CD4-positive, alpha-beta T cell treated with Interleukin-15 for 1 hour (primary cell): ENCODE measurements around the gene HDAC4.
"Not testable (repeated sequence)": the region's sequence is repeated elsewhere in the genome, so short reads cannot be mapped to it uniquely, and the experiment has no call there.

Experiments
- DNase-seq: peaks from one replicate; pipeline ENCODE4 v3.0.0-alpha.2; 2020

HDAC4 gene

GRCh38 chr2:239069362-239070333, 331.2 kb downstream of the HDAC4 start:
- DNase-seq = not testable (repeated sequence)

DNA sequence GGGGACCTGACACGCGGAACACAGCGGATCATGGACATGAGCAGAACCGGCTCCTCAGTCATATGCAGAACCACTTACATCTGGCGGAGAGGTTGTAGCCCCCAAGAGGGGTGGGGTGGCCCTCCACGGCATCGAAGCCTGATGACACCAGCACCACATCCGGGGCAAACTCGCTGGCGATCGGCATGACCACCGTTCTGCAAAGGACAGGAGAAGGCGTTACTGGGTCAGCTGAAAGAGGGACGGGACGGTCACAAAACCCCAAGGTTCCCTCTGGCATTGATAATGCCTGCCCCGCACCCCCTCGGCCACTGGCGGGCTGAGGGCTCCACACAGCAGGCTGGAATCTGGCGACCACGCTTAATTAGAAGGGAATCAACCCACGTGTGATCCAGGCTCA, 332.4 kb downstream of the HDAC4 start:
- DNase-seq = no peak

- no peak for DNase-seq
Observed at GRCh38 chr2:239067196-239067865, 333.5 kb downstream of the HDAC4 start.

DNA sequence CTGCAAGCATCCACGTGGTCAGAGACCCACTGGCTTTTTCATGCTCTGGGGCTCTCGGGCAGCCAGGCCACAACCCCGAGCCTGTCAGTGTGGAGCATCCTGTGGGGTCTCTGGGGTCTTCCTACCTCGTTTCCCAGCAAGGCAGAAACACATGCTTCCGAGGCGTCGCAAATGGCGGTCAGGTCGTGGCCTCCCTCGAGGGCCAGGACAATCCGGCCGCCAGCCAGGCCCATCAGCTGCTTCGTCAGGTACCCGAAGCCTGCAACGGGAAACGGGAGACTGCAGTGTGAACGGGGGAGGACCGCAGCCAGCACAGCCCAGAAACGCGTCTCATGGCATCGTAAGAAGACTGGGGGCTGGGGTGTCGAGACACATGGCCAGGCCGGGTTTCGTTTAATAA, 334.2 kb downstream of the HDAC4 start:
- no peak for DNase-seq

- no peak for DNase-seq
Observed at GRCh38 chr2:239065962-239066361, 334.9 kb downstream of the HDAC4 start.

DNA sequence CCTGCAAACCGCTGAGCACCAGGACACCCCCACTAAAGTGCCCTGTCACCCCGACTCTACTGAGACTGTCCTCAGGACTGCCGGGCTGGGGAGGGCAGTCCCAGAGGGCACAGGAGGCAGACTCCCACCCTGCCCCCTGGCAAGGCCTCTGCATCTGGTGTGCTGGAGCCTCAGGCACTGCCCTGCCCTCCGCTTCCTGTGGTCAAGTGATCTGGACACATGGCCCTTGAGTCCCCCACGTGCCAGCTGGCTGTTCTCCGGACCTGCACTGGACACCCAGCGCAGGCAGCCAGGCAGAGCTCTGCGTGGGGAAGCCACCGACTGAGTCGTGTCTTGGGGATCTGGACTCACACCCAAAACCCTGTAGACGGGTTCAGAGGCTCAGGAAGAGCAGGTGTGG, 335.3 kb downstream of the HDAC4 start:
- no peak for DNase-seq

- DNase-seq = no peak
Observed at GRCh38 chr2:239064891-239065290, 335.9 kb downstream of the HDAC4 start.

DNA sequence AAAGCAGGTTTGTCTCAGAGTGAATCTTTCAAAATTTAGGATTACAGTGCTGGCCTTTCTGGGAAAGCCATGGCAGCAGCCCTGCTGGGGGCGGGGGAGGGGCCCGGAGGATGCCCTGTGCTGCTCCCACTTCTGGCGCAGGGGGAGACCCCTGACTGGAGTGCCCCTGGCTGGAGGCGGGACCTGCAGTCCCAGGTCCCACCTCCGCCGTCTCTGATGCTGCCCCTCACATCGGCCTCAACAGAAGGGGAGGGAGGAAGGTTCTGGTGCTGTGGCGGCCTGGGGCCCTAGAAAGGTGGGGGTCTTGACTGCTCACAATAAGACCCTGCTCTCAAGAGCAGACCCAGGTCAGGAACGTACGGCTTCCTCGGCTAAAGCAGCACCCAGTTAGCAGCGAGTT, 336.6 kb downstream of the HDAC4 start:
- DNase-seq = no peak

DNA sequence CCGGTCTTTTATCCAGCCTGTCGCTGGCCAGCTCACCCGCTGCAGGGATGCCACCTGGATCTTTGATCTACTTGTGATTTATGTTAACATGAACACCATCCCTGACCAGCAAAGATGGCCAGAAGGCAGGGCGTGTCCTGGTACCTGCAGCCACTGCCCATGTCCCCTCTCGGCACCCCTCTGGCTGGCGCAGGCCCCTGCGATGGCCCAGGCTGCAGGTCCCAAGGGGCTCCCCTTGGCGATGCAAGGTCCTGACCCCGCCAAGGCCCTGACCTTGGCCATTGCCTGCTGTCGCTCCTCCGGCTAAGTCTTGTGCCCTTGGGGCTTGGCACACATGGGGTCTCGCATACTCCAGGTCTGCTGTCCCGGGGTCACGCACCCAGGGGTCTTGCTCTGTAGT, 338.1 kb downstream of the HDAC4 start:
- DNase-seq = no peak

- no peak for DNase-seq
Observed at GRCh38 chr2:239061824-239062570, 338.8 kb downstream of the HDAC4 start.

DNA sequence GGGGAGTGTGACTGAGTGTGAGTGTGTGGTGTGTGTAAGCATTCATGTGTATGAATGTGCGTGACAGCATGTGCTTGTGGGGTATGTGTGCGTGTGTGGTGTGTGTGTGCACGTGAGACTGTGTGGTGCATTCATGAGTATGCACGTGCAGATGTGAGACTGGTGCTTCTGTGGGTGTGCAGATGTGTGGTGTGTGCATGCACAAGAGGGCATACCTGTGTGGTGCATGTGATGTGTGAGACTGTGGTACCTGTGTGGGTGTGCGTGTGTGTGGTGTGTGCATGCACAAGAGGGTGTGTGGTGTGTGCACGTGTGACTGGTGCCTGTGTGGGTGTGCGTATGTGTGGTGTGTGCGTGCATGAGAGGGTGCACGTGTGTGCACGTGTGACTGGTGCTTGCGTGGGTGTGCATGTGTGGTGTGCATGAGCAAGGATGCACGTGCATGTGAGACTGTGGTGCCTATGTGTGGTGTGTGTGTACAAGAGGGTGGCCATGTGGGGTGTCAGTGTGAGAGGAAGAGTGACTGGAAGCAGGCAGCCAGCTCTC, 339.6 kb downstream of the HDAC4 start:
- no peak for DNase-seq

GRCh38 chr2:239060676-239061075, 340.1 kb downstream of the HDAC4 start:
- no peak for DNase-seq

DNA sequence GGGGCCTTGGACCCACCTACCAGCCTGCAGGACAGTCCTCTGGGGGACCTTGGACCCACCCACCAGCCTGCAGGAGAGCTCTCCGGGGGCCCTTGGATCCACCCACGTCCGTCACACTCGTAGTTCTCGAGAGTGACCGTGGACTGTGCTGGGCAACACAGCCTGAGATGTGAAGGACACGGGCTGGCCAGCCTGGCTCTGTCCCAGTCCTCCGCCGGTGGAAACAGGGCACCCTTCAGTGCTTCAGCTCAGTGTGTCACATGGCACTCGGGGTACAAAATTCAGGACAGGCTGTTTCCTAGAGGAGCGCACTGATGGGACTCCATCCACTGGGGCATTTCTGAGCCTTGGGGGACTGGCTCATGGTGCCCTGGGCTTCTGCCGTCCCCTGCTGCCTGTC, 341.0 kb downstream of the HDAC4 start:
- no peak for DNase-seq

- no peak for DNase-seq
Observed at GRCh38 chr2:239058766-239059165, 342.1 kb downstream of the HDAC4 start.

DNA sequence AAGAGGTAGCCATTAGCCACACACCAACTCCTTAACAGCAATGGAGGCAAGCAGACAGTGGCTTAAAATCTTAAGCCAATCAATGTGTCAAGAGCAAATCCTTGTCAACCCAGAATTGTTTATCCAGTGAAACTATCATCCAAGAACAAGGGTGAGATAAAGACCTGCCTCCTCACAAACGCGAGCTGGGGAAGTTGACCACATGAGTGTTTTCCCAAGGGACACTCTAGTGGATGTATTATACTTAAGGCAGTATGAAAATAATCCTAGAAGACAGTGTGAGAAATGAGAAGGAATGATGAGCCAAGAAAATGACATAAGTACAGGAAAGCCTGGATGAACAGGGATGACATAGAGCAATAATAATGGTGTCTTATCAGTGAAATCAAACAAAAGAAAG, 343.3 kb downstream of the HDAC4 start:
- no peak for DNase-seq

DNA sequence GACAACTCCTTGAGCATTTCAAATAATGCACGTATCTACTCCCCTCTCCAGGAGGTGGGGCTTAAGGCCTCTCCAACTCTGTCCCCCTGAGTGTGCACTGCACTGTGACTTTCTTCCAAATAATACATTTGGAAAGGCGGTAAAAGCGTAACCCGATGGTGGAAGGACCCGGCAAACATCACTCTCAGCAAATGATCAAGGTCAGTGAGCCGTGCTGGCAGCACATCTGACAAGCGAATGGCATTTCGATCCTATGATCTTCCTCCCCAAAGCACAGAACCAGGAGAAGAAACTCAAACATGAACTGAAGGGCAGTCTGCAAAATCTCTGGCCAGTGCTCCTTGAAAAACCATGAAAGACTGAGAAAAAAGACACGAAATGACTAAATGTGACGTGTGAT, 344.2 kb downstream of the HDAC4 start:
- no peak for DNase-seq

DNA sequence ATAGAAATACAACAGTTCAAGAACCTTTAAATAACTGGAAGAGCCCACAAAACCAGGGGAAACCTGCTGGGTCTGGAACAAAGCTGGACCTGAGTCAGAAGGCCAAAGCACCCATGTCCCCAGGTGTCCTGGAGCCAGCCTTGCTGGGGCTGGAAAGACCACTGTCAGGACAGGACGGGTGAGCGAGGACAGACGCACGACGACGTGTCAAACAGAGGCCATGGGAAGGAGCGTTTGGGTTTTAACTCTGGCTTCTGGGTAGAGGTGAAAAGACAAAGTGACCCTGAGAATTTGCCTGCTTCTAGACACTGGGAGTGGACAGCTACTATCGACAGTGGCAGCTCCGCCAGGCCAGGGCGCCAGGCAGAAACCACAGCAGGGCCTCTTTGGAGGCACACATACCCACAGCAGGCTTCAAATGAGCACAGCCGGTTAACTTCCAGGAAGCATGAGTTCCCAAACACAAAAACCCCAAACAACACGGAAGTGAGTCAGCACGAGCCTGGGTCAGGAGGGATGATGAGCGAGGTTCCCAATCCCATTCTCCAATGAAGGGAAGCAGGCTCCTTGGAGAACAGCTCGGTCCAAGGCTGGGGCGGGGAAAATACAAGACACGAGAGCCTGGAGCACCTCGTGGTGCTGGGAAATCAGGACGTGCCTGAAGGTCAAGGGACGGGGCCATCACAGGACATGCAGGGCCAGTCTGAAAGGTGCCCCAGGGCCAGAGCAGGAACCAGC, 344.9 kb downstream of the HDAC4 start:
- DNase-seq = no peak

DNA sequence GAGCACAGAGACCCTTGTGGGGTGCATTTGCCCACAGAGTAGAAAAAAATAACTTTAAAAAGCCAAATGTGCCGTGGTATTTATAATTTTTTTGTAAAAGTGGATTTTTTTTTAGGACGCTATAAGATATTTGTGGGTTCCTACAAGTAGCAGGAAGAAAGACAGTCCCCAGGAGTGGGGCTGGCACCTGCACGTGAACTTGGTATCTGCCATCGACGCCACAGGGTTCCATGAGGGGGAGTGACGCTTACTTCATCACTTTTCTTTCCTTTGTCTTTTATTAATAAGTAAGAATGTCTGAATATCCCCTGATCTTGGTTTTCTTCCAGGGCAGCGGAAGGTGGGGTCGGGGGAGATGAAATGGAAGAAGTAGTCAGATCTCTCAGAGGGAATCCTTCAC, 345.9 kb downstream of the HDAC4 start:
- DNase-seq = no peak

DNA sequence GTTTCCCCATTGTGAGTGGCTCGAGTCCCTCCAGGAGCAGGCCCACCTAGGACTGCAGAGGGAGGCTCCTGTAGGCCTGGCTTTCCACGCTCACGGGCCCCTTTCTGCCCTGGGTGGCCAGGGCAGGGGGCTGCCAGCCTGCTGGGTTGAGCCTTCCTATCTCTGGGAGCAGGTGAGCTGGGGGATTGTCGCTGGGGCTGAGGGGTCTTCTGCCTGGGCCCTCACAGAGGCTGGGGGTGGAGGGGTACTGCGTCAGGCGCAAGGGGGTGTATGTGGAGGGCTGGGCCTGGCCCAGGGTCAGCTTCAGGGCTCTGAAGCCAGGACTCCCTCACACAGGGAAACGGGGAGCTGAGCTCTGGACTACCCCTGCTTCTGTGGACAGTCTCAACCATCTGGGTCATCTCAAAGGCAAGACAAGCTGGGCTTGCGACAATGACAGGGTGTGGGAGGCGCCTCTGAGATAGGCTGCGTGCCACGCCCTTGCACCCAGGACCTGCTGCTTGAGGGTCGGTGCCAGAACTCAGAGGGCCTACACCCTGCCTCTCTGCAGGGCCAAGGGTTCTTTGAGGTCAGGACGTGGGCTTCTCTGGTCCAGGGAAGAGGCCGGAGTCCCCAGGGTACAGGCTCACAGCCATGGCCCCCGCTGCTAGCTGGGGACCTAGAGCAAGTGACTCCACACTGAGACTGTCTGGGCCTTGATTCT, 346.9 kb downstream of the HDAC4 start:
- DNase-seq = no peak

DNA sequence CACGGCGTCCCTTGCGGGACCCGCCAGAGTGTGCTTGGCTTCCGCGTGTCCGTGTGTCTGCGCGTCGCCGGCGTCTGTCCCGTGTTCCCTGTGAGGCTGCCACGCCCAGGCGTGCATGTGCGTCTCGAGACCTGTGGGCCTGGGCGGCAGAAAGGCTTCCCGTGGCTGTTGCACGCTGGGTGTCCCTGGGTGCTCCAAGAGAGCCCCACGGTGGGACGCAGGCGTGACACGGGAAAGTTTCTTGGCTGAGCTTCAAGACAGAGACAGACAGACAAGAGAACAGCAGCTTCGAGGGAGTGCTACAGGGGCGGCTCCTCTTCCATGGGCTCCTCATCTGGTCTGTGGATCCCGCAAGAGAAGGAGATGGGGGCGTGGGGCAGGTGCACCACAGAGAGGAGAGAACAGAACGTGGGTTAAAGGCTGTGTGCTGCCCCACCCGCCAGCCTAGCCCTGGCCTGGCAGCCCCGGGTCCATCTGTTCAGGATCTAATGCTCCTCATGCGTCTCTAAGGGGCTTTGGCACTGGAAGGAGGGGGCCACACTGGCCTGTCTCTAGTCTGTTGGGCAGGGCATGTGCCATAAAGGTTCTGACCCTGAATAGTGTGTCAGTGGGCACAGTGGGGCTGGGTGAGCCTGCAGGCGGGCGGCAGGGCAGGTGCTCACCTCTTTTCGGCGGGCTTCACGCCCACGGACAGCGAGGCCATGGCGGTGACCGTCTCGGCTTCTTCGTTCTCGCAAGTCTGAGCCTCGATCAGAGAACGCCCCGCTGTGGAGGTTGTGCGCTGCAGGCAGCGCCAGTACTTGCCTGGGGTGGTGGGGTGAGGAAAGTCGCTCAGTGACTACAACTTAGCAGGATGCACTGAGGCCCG, 347.8 kb downstream of the HDAC4 start:
- no peak for DNase-seq
